Neuron (in vitro differentiated cells): ENCODE measurements around the gene GPR12.

Experiments used
- H2AFZ ChIP-seq: one replicate; pipeline ENCODE4 v1.6.1; 2013; ENCODE audit warnings: low read depth, mild to moderate bottlenecking, inconsistent platforms, low read length, moderate library complexity
- H3K27me3 ChIP-seq: one replicate; pipeline ENCODE4 v1.6.1; 2013; ENCODE audit warnings: low read length; ENCODE audit not compliant: insufficient read depth
- H3K36me3 ChIP-seq: one replicate; pipeline ENCODE4 v1.6.1; 2013; ENCODE audit warnings: low read length; ENCODE audit not compliant: insufficient read depth
- H3K4me1 ChIP-seq: one replicate; pipeline ENCODE4 v1.6.1; 2013; ENCODE audit warnings: low read length; ENCODE audit not compliant: insufficient read depth
- H3K4me3 ChIP-seq: 2 replicates; pipeline ENCODE4 v1.5.1; 2013; ENCODE audit warnings: mild to moderate bottlenecking, low read length, moderate library complexity
- H3K9me3 ChIP-seq: one replicate; pipeline ENCODE4 v1.6.1; 2013; ENCODE audit warnings: low read length

GPR12 gene

DNA sequence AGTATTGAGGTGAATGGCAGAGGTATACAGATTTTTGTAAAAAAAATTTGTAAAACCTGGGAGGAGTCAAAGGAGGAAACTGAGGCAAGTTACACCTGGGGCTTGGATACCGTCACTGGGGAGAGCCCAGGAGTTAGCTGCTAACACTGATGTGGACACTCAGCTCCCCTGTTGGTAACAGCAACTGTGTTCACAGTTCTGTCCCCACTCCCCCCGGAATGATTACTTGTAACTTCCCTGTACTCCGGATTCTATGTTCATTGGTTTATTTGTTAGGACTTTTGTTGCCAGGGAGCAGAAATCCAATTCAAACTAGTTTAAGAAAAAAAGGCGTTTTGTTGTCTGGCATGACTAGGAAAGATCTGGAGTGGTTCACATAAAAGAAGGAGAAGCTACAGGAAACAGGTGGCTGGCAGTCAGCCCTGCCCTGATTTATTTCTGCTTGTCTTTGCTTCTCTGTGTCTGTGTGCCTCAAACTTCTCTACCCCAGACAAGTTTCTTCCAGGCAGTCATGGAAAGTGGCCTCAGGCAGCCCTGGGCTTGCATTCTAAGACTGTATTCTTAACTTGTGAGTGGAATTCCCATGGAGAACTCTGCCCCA lies 2.3 kb upstream of the GPR12 start:
- Histone ChIP-seq H2AFZ (no peak overlapping the region), H3K9me3 (peaks cover 5% of the 10 kb centered on the region), H3K36me3 (no peaks in the 10 kb centered on the region), H3K27me3 (peaks cover 67% of the 10 kb centered on the region), H3K4me3 (no peak overlapping the region), H3K4me1 (peaks cover 4% of the 10 kb centered on the region)

DNA sequence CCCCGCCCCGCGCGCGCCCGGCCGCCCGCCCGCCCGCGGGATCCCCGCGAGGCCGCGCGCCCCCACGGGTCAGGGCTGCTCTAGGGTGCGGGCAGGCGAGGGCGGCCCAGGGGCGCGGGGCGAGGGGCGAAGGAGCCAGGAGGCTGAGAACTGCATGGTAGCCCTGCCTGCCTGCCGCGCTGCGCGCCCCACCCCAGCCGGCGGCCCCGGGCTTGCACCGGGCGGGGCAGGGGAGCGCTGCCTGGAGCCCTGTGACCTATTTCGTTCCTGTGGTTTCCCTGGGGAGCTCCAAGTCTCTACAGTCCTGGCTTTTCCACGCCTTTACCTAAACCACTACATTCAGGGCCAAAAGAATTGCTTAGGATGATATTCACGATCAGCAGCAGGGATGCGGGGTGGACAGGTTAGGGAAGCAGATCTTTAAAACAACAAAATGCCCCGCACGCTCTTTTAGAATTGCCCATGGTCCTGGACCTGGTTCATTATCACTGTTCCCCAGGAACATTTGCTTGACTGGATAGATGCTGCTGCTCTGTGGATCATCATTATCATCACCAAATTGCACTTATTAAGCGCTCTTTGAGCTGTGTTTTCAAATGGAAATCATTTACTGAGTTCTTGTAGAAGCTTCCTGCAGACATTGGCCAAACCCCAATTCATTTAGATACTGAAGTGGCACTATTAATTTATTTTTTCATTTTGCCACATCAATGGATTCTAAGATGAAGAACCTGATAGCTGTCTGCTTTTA lies 421 bp upstream of the GPR12 start:
- Histone ChIP-seq H3K9me3 (peaks cover 5% of the 10 kb centered on the region), H3K27me3 (peaks cover 75% of the 10 kb centered on the region), H3K36me3 (no peaks in the 10 kb centered on the region), H2AFZ (no peak overlapping the region), H3K4me3 (no peak overlapping the region), H3K4me1 (peaks cover 4% of the 10 kb centered on the region)

DNA sequence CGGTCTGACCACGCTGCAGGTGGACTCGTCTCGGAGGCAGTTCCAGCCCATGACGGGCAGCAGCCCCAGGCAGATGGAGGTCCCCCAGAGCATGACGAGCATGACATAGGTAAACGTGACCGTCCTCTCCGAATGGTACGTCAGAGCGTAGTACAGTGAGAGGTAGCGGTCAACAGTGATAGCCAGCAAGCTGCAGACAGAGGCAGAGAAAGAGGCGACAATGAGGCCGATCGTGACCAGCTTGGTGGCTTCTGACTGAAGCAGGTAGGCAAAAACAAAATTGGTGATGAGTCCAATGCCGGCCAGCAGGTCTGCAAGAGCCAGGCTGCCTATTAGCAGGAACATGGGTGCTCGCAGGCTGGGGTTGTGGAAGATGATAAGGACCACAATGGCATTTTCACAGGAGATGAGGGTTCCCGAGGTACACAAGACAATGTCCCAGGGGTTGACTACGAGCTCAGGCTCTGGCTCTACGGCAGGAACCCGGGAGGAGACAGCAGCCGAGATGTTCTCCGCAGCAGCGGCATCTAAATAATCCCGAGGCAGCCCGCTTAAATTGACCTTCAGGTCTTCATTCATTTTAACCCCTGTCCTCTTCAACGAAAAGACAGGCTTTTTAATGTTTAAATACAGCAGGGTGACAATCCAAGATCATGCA lies 1.2 kb downstream of the GPR12 start:
- Histone ChIP-seq H3K27me3 (peaks cover 65% of the 10 kb centered on the region), H2AFZ (no peak overlapping the region)

DNA sequence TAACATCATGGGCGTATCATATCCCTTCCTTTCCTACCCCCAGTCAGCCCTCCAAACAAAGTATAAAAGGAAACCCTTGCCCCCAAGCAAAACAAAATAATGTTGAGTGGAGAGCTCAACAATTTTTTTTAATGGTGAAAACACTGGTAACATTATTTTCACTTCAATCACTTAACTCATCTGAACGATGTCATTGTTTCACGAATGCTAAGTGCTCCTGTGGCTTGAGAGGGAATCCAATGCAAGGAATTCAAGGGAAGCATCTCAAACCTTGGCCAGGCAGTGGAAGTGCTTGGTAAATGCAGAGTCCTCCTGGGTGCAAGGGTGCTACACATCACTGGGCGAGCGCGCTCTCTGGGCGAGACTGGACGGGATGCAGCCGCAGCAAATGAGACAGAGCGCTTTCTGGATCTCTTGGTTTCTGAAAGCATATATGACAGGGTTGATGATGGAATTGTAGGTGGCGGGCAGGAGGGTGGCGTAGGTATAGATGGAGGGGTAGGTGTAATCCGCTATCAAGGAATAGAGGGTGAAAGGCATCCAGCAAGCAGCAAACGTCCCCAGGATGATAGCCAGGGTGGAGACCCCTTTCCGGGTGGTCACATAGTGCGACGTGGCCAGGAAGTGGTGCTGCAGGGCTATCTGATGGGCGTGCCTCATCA lies 2.0 kb downstream of the GPR12 start:
- Histone ChIP-seq H3K4me1 (peaks cover 4% of the 10 kb centered on the region), H3K9me3 (peaks cover 5% of the 10 kb centered on the region), H3K27me3 (peaks cover 61% of the 10 kb centered on the region), H3K36me3 (no peaks in the 10 kb centered on the region), H2AFZ (no peak overlapping the region), H3K4me3 (no peak overlapping the region)

More for the DNA sequence above, 1.2 kb downstream of the GPR12 start:
- H3K9me3 ChIP-seq, result peaks cover 5% of the 10 kb centered on the region
- H3K4me3 ChIP-seq, result no peak overlapping the region
- peaks cover 4% of the 10 kb centered on the region for H3K4me1 ChIP-seq
- no peaks in the 10 kb centered on the region for H3K36me3 ChIP-seq

DNA sequence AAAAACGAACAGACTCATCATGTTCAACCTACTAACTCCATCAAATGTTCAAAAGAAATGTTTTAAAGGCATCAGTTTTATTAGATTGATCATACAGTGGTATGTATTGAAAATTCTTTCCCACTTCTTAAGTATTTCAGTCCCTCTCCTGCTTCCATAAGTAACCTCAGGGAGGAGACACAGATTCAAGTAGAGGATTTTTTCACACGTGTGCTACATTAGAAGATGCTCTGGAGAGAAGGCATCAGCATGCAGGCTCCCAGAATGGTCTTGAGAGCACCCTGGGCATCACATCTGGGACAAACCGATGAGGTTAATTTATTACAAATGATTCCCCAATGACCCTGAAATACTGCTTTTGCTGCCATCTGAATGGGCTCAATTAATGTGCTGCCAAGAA lies 3.6 kb downstream of the GPR12 start:
- H3K36me3 ChIP-seq, result no peaks in the 10 kb centered on the region
- peaks cover 51% of the 10 kb centered on the region for H3K27me3 ChIP-seq
- peaks cover 5% of the 10 kb centered on the region for H3K9me3 ChIP-seq
- no peak overlapping the region for H3K4me3 ChIP-seq
- H2AFZ ChIP-seq, result no peak overlapping the region
- H3K4me1 ChIP-seq, result peaks cover 4% of the 10 kb centered on the region

DNA sequence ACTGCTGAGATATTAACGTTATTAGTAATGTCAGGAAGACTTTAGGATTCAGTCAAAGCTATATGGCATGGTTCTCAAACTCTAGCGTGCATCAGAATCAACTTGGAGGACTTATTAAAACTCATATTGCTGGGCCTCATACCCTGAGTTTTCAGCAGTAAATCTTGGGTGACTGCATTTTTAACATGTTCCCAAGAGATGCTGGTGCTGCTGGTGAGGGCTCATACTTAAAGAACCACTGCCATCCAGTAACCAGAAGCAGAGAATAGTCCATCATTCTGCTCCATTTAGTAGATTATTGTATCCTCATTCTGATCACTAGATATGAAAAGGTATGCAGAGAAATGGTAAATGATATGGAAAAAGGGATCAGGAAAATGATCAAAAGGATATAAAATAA lies 7.9 kb downstream of the GPR12 start:
- peaks cover 21% of the 10 kb centered on the region for H3K27me3 ChIP-seq
- no peaks in the 10 kb centered on the region for H3K4me1 ChIP-seq
- H2AFZ ChIP-seq, result no peak overlapping the region
- H3K36me3 ChIP-seq, result no peaks in the 10 kb centered on the region
- H3K4me3 ChIP-seq, result no peak overlapping the region
- no peaks in the 10 kb centered on the region for H3K9me3 ChIP-seq

DNA sequence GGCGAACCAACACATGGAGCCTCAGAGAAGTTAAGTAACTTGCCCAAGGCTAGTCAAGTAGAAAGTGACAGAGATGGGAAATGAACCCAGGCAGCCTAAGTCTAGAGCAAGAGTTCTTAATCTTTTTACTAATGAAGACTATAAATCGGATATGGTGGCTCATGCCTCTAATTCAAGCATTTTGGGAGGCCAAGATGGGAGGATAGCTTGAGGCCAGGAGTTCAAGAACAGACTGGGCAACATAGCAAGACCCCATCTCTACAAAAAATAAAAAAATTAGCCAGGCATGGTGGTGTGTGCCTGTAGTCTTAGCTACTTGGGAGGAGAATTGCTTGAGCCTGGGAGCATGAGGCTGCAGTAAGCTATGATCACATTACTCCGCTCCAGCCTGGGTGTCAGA lies 10.7 kb downstream of the GPR12 start:
- H3K4me3 ChIP-seq, result no peak overlapping the region
- H3K27me3 ChIP-seq, result peaks cover 15% of the 10 kb centered on the region
- H3K9me3 ChIP-seq, result no peaks in the 10 kb centered on the region
- H3K4me1 ChIP-seq, result no peaks in the 10 kb centered on the region
- H2AFZ ChIP-seq, result no peak overlapping the region
- H3K36me3 ChIP-seq, result no peaks in the 10 kb centered on the region

DNA sequence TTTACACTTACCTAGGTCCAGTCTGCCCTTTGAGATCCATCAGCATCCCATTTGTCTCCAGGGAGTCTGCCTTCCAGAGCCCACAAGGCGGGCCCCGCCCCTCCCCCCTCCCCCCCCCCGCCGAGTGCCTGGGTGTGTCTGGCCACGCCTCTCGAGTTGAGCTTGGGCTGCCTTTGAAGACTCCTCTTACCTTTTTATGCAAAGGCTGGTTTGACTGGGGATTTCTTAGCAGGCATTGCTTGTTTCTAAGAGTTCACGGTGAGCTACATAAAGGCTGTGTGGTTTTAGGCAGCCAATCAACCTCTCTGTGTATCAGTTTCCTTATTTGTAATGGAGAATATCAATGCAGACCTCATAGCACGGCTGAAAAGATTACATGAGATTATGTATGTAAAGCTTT lies 11.3 kb downstream of the GPR12 start:
- Histone ChIP-seq H3K4me3 (no peak overlapping the region), H3K27me3 (peaks cover 20% of the 10 kb centered on the region), H3K36me3 (no peaks in the 10 kb centered on the region), H2AFZ (no peak overlapping the region), H3K4me1 (no peaks in the 10 kb centered on the region), H3K9me3 (no peaks in the 10 kb centered on the region)

DNA sequence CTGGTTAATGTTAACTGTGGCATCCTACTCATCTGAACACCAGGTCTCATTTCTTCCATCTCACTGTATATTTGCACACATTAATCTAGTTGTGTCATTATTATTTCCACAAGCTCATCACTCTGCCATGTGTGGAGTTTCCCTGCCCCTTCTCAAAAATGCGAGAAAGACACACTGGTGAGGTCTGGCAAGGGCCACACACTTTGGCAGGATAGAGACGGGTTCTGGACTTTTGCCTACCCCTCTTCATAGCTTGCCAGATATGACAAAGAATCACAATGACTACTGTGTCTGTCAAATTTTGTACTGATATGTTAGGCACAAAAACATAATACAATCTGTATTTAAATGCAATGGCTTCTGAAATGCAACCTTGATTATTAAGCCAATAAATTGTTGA lies 12.9 kb downstream of the GPR12 start:
- no peaks in the 10 kb centered on the region for H3K36me3 ChIP-seq
- peaks cover 30% of the 10 kb centered on the region for H3K27me3 ChIP-seq
- H3K4me1 ChIP-seq, result no peaks in the 10 kb centered on the region
- H3K9me3 ChIP-seq, result no peaks in the 10 kb centered on the region
- no peak overlapping the region for H3K4me3 ChIP-seq
- H2AFZ ChIP-seq, result no peak overlapping the region

DNA sequence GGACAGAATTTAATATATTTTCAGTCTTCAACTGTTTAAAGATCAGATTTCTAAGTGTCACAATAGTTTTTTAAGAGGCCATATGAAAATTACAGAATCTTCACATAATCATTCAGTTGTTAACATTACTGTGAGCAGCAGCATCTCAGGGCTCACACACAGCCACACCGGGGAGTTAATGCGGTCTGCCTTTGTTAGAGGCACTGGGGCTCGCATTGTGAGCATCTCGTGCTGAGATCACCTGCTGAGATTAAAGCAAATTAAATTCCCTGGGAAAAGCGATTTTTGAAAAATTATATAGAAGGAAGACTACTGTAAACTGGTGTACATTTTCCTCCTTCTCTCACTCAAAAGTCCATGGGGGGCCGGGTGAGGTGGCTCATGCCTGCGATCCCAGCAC lies 16.6 kb downstream of the GPR12 start:
- Histone ChIP-seq H3K4me3 (no peak overlapping the region), H3K9me3 (no peaks in the 10 kb centered on the region), H2AFZ (no peak overlapping the region), H3K27me3 (peaks cover 37% of the 10 kb centered on the region), H3K4me1 (no peaks in the 10 kb centered on the region), H3K36me3 (no peaks in the 10 kb centered on the region)

DNA sequence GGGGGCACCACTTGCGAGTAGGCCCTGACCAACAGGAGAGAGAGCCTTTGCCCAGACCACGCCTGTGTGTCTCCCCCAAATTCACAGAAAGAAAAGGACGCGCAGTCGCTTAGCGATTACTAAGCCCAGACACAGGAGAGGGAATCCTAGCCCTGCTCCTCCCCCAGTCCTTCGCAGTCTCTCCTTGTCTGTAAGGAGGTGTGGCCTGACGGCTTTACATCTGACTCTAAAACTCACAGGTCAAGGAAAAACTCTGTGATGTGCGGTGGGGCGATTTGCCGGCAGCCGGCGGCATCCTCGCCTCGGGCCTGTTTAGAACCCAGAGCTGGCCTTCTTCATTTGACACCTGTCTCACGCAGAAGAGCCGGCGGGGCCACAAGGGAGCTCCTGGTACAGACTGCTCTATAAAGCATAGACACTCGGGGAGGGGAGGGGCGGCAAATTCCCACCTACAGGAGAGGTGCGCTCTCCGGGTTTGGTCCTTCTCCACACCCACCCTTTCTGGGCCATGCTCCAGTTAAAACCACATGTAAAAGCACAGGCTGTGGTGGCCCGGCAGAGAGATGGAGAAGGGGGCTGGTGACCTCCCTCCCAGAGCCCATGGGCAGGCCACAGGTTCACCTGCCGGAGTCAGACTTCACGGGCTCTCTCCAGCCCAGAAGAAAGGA lies 17.8 kb downstream of the GPR12 start:
- Histone ChIP-seq H3K4me1 (no peaks in the 10 kb centered on the region), H3K36me3 (no peaks in the 10 kb centered on the region), H3K9me3 (no peaks in the 10 kb centered on the region), H3K4me3 (no peak overlapping the region), H2AFZ (no peak overlapping the region), H3K27me3 (peaks cover 35% of the 10 kb centered on the region)

DNA sequence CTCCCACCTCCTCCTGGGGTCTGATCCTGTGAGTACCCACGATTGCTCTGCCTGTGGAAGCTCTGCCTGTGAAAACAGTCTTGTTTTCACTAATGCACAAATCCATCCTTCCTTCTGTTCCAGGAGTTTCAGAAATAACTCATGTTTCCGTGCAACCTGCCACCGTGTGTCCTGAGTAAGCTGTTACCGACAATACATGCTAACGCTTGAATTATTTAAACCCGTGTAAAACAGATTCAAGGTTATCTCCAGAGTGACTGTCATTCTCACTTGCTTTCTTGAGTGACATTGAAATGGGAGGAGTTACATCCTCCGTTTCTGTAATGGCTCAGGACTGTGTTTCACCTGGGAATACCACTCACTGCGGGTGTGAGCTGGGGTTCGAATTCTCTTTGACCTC lies 24.9 kb downstream of the GPR12 start:
- Histone ChIP-seq H2AFZ (no peak overlapping the region), H3K27me3 (peaks cover 2% of the 10 kb centered on the region), H3K36me3 (no peaks in the 10 kb centered on the region), H3K4me3 (no peak overlapping the region), H3K4me1 (no peaks in the 10 kb centered on the region), H3K9me3 (no peaks in the 10 kb centered on the region)

DNA sequence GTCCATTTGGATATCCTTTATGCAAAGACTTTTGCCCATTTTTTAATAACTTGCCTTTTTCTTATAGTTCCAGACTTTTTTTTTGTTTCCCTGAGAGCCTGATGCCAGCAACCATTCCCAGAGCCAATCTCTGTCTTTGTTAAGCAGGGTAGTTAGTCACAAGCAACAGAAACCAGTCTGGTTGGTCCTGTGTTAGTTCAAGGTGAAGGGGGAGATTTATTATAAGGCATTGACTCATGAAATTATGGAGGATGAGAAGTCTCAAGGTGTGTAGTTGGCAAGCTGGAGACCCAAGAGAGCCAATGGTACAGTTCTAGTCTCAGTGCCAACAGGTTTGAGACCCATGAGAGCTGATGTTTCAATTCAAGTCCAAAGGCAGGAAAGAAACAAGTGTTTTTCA lies 33.0 kb downstream of the GPR12 start:
- Histone ChIP-seq H3K36me3 (no peaks in the 10 kb centered on the region), H3K4me1 (no peaks in the 10 kb centered on the region), H3K4me3 (no peak overlapping the region), H3K9me3 (no peaks in the 10 kb centered on the region), H2AFZ (no peak overlapping the region), H3K27me3 (no peaks in the 10 kb centered on the region)
